Measurements from ENCODE around the gene PHF3.

PHF3 gene

DNA sequence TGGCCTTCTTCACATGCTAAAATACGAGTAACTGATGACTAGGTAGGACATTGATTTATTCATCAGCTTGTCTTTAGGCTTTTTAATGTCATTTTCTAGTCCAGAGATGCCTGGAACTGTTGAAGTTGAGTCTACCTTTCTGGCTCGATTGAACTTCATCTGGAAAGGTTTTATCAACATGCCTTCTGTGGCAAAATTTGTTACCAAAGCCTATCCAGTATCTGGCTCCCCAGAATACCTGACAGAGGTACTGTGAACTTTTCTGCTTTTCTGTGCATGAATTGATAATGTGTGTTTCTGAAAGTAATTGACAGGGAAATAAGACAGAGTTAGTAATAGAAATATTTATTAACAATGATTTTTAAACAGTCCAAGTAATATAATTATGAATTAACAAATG lies 71.0 kb downstream of the PHF3 start:
- intact Hi-C loops (cut with DNase I; ENCODE audit: low total_unique reads): no loop called here
- Histone ChIP-seq H3K4me1 (no peaks in the 10 kb centered on the region), H3K27ac (no peak overlapping the region), H3K36me3 (peaks cover 56 to 85% (median 74%) of the 10 kb centered on the region in 3 donors), H3K4me3 (no peak overlapping the region), H3K27me3 (no peaks in the 10 kb centered on the region), H3K9me3 (no peaks in the 10 kb centered on the region)
- TF ChIP-seq, protein P1, sequence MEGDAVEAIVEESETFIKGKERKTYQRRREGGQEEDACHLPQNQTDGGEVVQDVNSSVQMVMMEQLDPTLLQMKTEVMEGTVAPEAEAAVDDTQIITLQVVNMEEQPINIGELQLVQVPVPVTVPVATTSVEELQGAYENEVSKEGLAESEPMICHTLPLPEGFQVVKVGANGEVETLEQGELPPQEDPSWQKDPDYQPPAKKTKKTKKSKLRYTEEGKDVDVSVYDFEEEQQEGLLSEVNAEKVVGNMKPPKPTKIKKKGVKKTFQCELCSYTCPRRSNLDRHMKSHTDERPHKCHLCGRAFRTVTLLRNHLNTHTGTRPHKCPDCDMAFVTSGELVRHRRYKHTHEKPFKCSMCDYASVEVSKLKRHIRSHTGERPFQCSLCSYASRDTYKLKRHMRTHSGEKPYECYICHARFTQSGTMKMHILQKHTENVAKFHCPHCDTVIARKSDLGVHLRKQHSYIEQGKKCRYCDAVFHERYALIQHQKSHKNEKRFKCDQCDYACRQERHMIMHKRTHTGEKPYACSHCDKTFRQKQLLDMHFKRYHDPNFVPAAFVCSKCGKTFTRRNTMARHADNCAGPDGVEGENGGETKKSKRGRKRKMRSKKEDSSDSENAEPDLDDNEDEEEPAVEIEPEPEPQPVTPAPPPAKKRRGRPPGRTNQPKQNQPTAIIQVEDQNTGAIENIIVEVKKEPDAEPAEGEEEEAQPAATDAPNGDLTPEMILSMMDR (IDR thresholded peaks at IDR 0.05): no peak
- no peak for DNase-seq

DNA sequence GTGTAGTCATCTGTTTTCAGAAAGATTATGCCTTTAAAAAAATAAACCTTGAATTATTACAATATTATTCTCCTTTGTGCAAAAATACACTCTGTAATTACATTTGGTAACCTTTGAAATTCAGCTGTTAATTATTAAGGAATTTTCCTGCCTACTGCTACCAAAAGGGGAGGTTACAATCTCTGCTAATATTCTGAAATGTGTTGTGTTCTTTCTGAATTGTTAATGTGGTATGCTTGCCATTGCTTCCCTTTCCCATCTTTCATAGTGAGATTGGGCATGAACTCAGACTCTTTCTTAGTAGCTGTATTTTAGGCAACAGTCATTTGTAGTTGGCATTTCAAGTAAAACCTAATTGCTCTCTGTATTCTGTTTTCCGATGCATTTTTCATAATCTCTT lies 73.0 kb downstream of the PHF3 start:
- TF ChIP-seq, protein P1 (IDR thresholded peaks at IDR 0.05): no peak
- H3K36me3 ChIP-seq: peaks cover 58 to 85% (median 72%) of the 10 kb centered on the region in 3 donors
- no peak overlapping the region for H3K4me3 ChIP-seq
- intact Hi-C loops (cut with DNase I; ENCODE audit: low total_unique reads): no loop called here
- no peak overlapping the region for H3K27ac ChIP-seq
- DNase-seq: no peak
- H3K4me1 ChIP-seq: no peaks in the 10 kb centered on the region
- H3K9me3 ChIP-seq: no peaks in the 10 kb centered on the region
- no peaks in the 10 kb centered on the region for H3K27me3 ChIP-seq

DNA sequence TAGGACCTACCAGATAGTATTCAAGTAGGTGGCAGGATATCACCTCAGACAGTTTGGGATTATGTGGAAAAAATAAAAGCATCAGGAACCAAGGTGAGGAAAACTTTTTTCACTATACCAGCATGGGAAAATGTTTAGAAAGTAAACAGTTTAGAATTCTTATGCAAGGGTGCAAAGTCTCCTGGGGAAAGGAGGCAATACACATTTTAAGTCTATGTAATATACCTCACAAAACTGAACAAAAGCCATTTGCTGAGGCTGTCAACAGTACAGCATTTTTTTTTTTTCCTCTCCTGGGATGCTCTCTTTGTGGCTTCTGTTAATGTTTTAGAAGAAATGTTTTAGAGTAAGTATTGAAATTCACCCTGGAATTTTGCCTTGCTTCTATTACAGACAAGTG lies 73.5 kb downstream of the PHF3 start:
- intact Hi-C loops (cut with DNase I; ENCODE audit: low total_unique reads): no loop called here
- TF ChIP-seq, protein P1 (IDR thresholded peaks at IDR 0.05): no peak

DNA sequence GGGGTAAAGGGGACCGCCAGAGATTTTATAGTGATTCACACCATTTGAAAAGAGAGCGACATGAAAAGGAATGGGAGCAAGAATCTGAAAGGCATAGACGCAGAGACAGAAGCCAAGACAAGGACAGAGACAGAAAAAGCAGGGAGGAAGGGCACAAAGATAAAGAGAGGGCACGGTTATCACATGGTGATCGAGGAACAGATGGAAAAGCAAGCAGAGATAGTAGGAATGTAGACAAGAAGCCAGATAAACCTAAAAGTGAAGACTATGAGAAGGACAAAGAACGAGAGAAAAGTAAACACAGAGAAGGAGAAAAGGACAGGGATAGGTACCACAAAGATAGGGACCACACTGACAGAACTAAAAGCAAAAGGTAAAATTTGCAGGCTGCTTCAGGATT lies 77.7 kb downstream of the PHF3 start:
- Histone ChIP-seq H3K36me3 (peaks cover 45 to 47% (median 45%) of the 10 kb centered on the region in 3 donors), H3K4me1 (no peaks in the 10 kb centered on the region), H3K27ac (no peak overlapping the region), H3K27me3 (no peaks in the 10 kb centered on the region), H3K9me3 (no peaks in the 10 kb centered on the region), H3K4me3 (no peak overlapping the region)
- TF ChIP-seq, protein P1 (IDR thresholded peaks at IDR 0.05): no peak
- no peak for DNase-seq
- intact Hi-C loops (cut with DNase I; ENCODE audit: low total_unique reads): no loop called here

More for the DNA sequence above, 73.5 kb downstream of the PHF3 start:
- DNase-seq: no peak
- Histone ChIP-seq H3K4me3 (no peak overlapping the region), H3K9me3 (no peaks in the 10 kb centered on the region), H3K4me1 (no peaks in the 10 kb centered on the region), H3K36me3 (peaks cover 53 to 81% (median 67%) of the 10 kb centered on the region in 3 donors), H3K27ac (no peak overlapping the region), H3K27me3 (no peaks in the 10 kb centered on the region)

DNA sequence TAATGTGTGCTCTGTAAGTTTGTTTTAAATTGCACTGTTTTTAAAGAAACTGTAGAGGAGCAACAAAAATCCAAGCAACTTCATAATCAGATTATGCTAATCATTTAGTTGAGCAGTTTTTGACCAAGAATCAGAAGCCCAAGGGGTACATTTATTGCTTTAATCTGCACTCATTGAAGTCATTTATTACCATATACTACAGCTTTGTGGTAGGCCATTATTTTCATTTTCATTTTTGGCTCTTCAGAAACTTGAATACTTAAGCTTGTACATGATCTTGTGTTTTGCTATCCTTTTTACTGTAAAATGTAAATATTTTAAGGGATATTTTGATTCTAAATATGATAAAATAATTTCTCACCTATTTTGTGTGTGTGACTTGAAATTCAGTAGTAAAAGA lies 78.5 kb downstream of the PHF3 start:
- no peak for DNase-seq
- Histone ChIP-seq H3K36me3 (peaks cover 40 to 45% (median 41%) of the 10 kb centered on the region in 3 donors), H3K4me1 (no peaks in the 10 kb centered on the region), H3K27ac (no peak overlapping the region), H3K4me3 (no peak overlapping the region), H3K27me3 (no peaks in the 10 kb centered on the region), H3K9me3 (no peaks in the 10 kb centered on the region)
- TF ChIP-seq, protein P1 (IDR thresholded peaks at IDR 0.05): no peak
- intact Hi-C loops (cut with DNase I; ENCODE audit: low total_unique reads): no loop called here

DNA sequence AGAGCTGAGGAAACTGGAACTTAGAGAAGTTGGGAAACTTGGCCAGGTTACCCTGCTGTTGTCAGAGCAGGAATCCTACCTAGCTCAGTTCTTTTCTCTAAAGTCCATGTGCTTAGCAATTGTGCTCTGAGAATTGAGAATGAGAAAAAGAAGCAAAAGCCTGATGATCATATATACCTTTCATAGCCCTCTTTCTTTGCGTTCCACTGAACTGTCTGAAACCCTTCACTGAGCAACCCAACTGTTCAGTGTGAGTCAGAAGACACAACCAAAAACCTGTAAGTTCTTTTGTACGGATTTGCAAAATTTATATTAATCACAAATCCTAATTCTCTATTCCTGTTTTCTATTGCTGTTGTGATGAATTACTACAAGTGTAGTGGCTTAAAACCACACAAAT lies 80.6 kb downstream of the PHF3 start:
- Histone ChIP-seq H3K4me1 (no peaks in the 10 kb centered on the region), H3K9me3 (no peaks in the 10 kb centered on the region), H3K36me3 (peaks cover 21 to 26% (median 22%) of the 10 kb centered on the region in 3 donors), H3K27me3 (no peaks in the 10 kb centered on the region), H3K4me3 (no peak overlapping the region), H3K27ac (no peak overlapping the region)
- intact Hi-C loops (cut with DNase I; ENCODE audit: low total_unique reads): no loop called here
- TF ChIP-seq, protein P1 (IDR thresholded peaks at IDR 0.05): no peak
- no peak for DNase-seq
